Measurements from ENCODE around the gene MDM1. TPM values are rescaled to one million over a fixed set of nuclear protein-coding genes. Genes with fewer than 3 reads are reported as not detected.

The MDM1 gene
- polyA plus RNA-seq, 3 donors: 6.7 to 10.9 (median 10.3) TPM

DNA sequence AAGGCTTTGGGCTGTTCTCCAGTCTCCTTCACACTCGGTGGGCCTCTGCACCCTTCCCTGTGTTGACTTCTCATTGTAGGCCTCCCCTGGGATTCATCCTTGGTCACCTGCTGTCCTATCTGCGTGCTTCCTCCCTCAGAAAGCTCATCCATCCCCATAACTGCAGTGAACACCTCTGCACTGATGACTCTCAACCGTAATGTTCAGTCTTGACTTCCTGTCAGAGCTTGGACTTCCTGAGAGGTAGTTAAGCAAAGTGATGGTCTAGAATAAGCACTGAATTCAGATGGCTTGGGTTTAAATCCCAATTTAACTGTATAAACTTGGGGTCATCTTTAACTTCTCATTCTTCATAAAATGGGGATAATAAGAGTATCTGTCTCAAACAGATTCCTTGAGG is 13.6 kb upstream of the MDM1 start:
- Histone ChIP-seq H3K36me3 (replicated peaks in 1 of 2; ENCODE audit: control insufficient read depth in 1 of 2, insufficient read depth in 2 of 2, low read length in 2 of 2) (no peaks in the 10 kb centered on the region), H3K27me3 (ENCODE audit: control insufficient read depth in 2 of 2, insufficient read depth in 2 of 2, low read length in 2 of 2) (no peaks in the 10 kb centered on the region), H2AFZ (ENCODE audit: insufficient read depth, low read depth, low read length, poor library complexity, severe bottlenecking) (no peak overlapping the region), H4K20me1 (ENCODE audit: insufficient read depth, low read length) (no peaks in the 10 kb centered on the region), H3K9ac (ENCODE audit: insufficient read depth, low read length, poor library complexity, severe bottlenecking) (no peak overlapping the region), H3K4me3 (replicated peaks in 1 of 3; ENCODE audit: low read depth in 2 of 3, low read length in 3 of 3) (no peak overlapping the region), H3K79me2 (ENCODE audit: insufficient read depth, low read length) (no peaks in the 10 kb centered on the region), H3K4me1 (ENCODE audit: control insufficient read depth in 1 of 2, insufficient read depth in 2 of 2, low read length in 2 of 2) (no peaks in the 10 kb centered on the region), H3K9me3 (replicated peaks in 1 of 2; ENCODE audit: control insufficient read depth in 1 of 2, insufficient read depth in 1 of 2, low read length in 2 of 2) (no peaks in the 10 kb centered on the region), H3K4me2 (replicated peaks; ENCODE audit: extremely low read depth, low read length, poor library complexity, severe bottlenecking) (no peak overlapping the region), H3K27ac (ENCODE audit: low read depth in 1 of 2, low read length in 2 of 2) (no peak overlapping the region)
- H3K4me3 Mint-ChIP-seq: no peak overlapping the region
- no peaks in the 10 kb centered on the region for H3K36me3 Mint-ChIP-seq
- DNase-seq: no peak
- H3K27me3 Mint-ChIP-seq (ENCODE audit: low read depth in 3 of 3): peaks cover 0 to 4% (median 0%) of the 10 kb centered on the region in 3 donors
- intact Hi-C loops (cut with micrococcal nuclease): no loop called here
- 79% methylated on average over 2 of the region's 3 CpGs for WGBS (ENCODE audit: insufficient coverage)
- TF ChIP-seq, protein P1, sequence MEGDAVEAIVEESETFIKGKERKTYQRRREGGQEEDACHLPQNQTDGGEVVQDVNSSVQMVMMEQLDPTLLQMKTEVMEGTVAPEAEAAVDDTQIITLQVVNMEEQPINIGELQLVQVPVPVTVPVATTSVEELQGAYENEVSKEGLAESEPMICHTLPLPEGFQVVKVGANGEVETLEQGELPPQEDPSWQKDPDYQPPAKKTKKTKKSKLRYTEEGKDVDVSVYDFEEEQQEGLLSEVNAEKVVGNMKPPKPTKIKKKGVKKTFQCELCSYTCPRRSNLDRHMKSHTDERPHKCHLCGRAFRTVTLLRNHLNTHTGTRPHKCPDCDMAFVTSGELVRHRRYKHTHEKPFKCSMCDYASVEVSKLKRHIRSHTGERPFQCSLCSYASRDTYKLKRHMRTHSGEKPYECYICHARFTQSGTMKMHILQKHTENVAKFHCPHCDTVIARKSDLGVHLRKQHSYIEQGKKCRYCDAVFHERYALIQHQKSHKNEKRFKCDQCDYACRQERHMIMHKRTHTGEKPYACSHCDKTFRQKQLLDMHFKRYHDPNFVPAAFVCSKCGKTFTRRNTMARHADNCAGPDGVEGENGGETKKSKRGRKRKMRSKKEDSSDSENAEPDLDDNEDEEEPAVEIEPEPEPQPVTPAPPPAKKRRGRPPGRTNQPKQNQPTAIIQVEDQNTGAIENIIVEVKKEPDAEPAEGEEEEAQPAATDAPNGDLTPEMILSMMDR (IDR thresholded peaks at IDR 0.05): no peak
- no peaks in the 10 kb centered on the region for H3K9me3 Mint-ChIP-seq
- peaks cover 2% of the 10 kb centered on the region for H3K4me1 Mint-ChIP-seq
- H3K27ac Mint-ChIP-seq: no peak overlapping the region

DNA sequence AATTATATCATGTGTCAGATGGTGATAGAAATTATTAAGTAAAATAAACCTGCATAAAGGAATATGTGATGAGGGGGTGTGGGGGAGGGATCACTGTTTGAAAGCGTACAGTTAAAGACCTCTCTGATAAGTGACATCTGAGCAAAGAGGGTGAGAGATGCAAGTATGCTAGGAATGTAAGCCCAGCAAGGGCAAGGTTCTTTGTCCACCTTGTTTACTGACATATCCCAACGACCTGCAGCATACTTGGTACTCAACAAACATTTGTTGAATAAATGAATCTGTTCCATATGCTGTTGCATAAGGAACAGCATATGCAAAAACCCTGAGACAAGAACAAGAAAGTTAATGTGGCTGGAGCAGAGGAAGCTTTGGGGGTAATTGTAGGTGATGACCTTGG is 12.0 kb upstream of the MDM1 start:
- H3K4me1 ChIP-seq (ENCODE audit: control insufficient read depth in 1 of 2, insufficient read depth in 2 of 2, low read length in 2 of 2): no peaks in the 10 kb centered on the region
- H3K9me3 ChIP-seq (replicated peaks in 1 of 2; ENCODE audit: control insufficient read depth in 1 of 2, insufficient read depth in 1 of 2, low read length in 2 of 2): no peaks in the 10 kb centered on the region
- no peaks in the 10 kb centered on the region for H3K36me3 ChIP-seq (replicated peaks in 1 of 2; ENCODE audit: control insufficient read depth in 1 of 2, insufficient read depth in 2 of 2, low read length in 2 of 2)
- no peak overlapping the region for H2AFZ ChIP-seq (ENCODE audit: insufficient read depth, low read depth, low read length, poor library complexity, severe bottlenecking)
- H3K27me3 ChIP-seq (ENCODE audit: control insufficient read depth in 2 of 2, insufficient read depth in 2 of 2, low read length in 2 of 2): no peaks in the 10 kb centered on the region
- H4K20me1 ChIP-seq (ENCODE audit: insufficient read depth, low read length): no peaks in the 10 kb centered on the region
- H3K4me3 ChIP-seq (replicated peaks in 1 of 3; ENCODE audit: low read depth in 2 of 3, low read length in 3 of 3): no peak overlapping the region
- WGBS (ENCODE audit: insufficient coverage): 100% methylated on average over 1 of the region's 2 CpGs
- Mint-ChIP-seq H3K4me3 (no peak overlapping the region), H3K27ac (no peak overlapping the region), H3K27me3 (ENCODE audit: low read depth in 3 of 3) (peaks cover 0 to 4% (median 1%) of the 10 kb centered on the region in 3 donors), H3K4me1 (peaks cover 5% of the 10 kb centered on the region), H3K9me3 (no peaks in the 10 kb centered on the region), H3K36me3 (no peaks in the 10 kb centered on the region)
- H3K4me2 ChIP-seq (replicated peaks; ENCODE audit: extremely low read depth, low read length, poor library complexity, severe bottlenecking): no peak overlapping the region
- TF ChIP-seq, protein P1 (IDR thresholded peaks at IDR 0.05): no peak
- no peak overlapping the region for H3K9ac ChIP-seq (ENCODE audit: insufficient read depth, low read length, poor library complexity, severe bottlenecking)
- H3K27ac ChIP-seq (ENCODE audit: low read depth in 1 of 2, low read length in 2 of 2): no peak overlapping the region
- no peaks in the 10 kb centered on the region for H3K79me2 ChIP-seq (ENCODE audit: insufficient read depth, low read length)
- intact Hi-C loops (cut with micrococcal nuclease): no loop called here
- no peak for DNase-seq

Measured in CD14-positive monocyte (primary cell).